HEK293 (cell line): ENCODE data around the gene NKD2.

Experiments used
- CTCF ChIP-seq: fragments of 450-650 bp; formaldehyde crosslinking; IDR thresholded peaks from 2 replicates; pipeline ENCODE4 v1.5.1; 2016; ENCODE audit warnings: missing biosample characterization, missing genetic modification characterization
- KLF7 ChIP-seq: fragments of 450-650 bp; formaldehyde crosslinking; IDR thresholded peaks from 2 replicates; pipeline ENCODE4 v1.5.1; 2016; ENCODE audit warnings: missing biosample characterization, missing genetic modification characterization, borderline replicate concordance
- MYNN ChIP-seq: fragments of 450-650 bp; formaldehyde crosslinking; IDR thresholded peaks from 2 replicates; pipeline ENCODE4 v1.5.1; 2016; ENCODE audit warnings: missing biosample characterization, missing genetic modification characterization, borderline replicate concordance
- PRDM1 ChIP-seq: fragments of 450-650 bp; formaldehyde crosslinking; IDR thresholded peaks from 2 replicates; pipeline ENCODE4; 2016; ENCODE audit warnings: missing biosample characterization, missing genetic modification characterization
- REST ChIP-seq: fragments of 450-650 bp; formaldehyde crosslinking; IDR thresholded peaks from 2 replicates; pipeline ENCODE4 v1.5.1; 2016; ENCODE audit warnings: missing biosample characterization, missing genetic modification characterization
- YY2 ChIP-seq: fragments of 450-650 bp; formaldehyde crosslinking; IDR thresholded peaks from 2 replicates; pipeline ENCODE4 v1.5.1; 2016; ENCODE audit warnings: missing biosample characterization, missing genetic modification characterization
- ZBTB21 ChIP-seq: fragments of 450-650 bp; formaldehyde crosslinking; IDR thresholded peaks from 2 replicates; pipeline ENCODE4 v1.5.1; 2017; ENCODE audit warnings: missing biosample characterization, missing genetic modification characterization
- ZNF19 ChIP-seq: fragments of 450-650 bp; formaldehyde crosslinking; IDR thresholded peaks from 2 replicates; pipeline ENCODE4; 2016; ENCODE audit warnings: missing biosample characterization, missing genetic modification characterization, low read depth
- ZNF23 ChIP-seq: fragments of 450-650 bp; formaldehyde crosslinking; IDR thresholded peaks from 2 replicates; pipeline ENCODE4 v1.5.1; 2016; ENCODE audit warnings: missing biosample characterization, missing genetic modification characterization, borderline replicate concordance
- ZNF266 ChIP-seq: fragments of 450-650 bp; formaldehyde crosslinking; IDR thresholded peaks from 2 replicates; pipeline ENCODE4 v1.5.1; 2016; ENCODE audit warnings: missing biosample characterization, missing genetic modification characterization, low read depth
- ZNF280D ChIP-seq: fragments of 450-650 bp; formaldehyde crosslinking; IDR thresholded peaks from 2 replicates; pipeline ENCODE4 v1.5.1; 2016; ENCODE audit warnings: missing biosample characterization, missing genetic modification characterization
- ZNF529 ChIP-seq: fragments of 450-650 bp; formaldehyde crosslinking; IDR thresholded peaks from 2 replicates; pipeline ENCODE4 v1.5.1; 2017; ENCODE audit warnings: missing genetic modification characterization, missing biosample characterization; ENCODE audit not compliant: insufficient replicate concordance

- TF ChIP-seq CTCF (tag by site-specific recombination) (no peak), ZNF266 (tag by site-specific recombination) (no peak), KLF7 (tag by site-specific recombination) (no peak), YY2 (tag by site-specific recombination) (no peak), REST (tag by site-specific recombination) (no peak; the same call in 1 of the 2 replicates), PRDM1 (tag by site-specific recombination) (no peak), ZNF19 (tag by site-specific recombination) (no peak), ZNF529 (tag by site-specific recombination) (no peak), ZNF280D (tag by site-specific recombination) (no peak), ZBTB21 (tag by site-specific recombination) (no peak), MYNN (no peak), ZNF23 (tag by site-specific recombination) (no peak)
Measured at GRCh38 chr5:1010641-1011046, 2.0 kb downstream of the NKD2 start.
